OCI-LY7 (cell line): ENCODE data around the gene ZNF280A. TPM values are rescaled to one million over a fixed set of nuclear protein-coding genes. Genes with fewer than 3 reads are reported as not detected.
"Not testable (repeated sequence)": the region's sequence is repeated elsewhere in the genome, so short reads cannot be mapped to it uniquely, and the experiment has no call there.

ENCODE experiments used
- BruUV-seq: library from RNA; stranded (reverse); fragments of 400-500 nt; replicated peaks from 2 replicates; lab custom pipeline; 2021; lab: Mats Ljungman, UMichigan
- CTCF ChIA-PET: fragments of 300-600 bp; sonication (Branson Sonifier 250); formaldehyde crosslinking; loops from one replicate; lab custom pipeline; 2022; ENCODE audit warnings: antibody characterized with exemption; ENCODE audit not compliant: unreplicated experiment; lab: Charles Lee
- POLR2A ChIA-PET: fragments of 300-600 bp; sonication (Branson Sonifier 250); formaldehyde crosslinking; loops from one replicate; lab custom pipeline; 2022; ENCODE audit warnings: antibody characterized with exemption; lab: Charles Lee
- DNase-seq: peaks from one replicate; pipeline ENCODE4 v3.0.0-alpha.2; 2015; ENCODE audit warnings: low spot score
- H2AFZ ChIP-seq: fragments of 200-600 bp; sonication (generic), shearing (Covaris generic); 2 replicates; pipeline ENCODE4 v1.6.1; 2014; ENCODE audit warnings: mild to moderate bottlenecking, antibody characterized with exemption, low read length, moderate library complexity
- H3K27ac ChIP-seq: fragments of 200-600 bp; sonication (generic); 2 replicates; pipeline ENCODE4 v1.5.1; 2014; ENCODE audit warnings: mixed run types, low read depth, mild to moderate bottlenecking, moderate library complexity, low read length, inconsistent platforms; ENCODE audit not compliant: poor library complexity, severe bottlenecking
- H3K36me3 ChIP-seq: fragments of 200-600 bp; sonication (generic); 2 replicates; pipeline ENCODE4 v1.6.1; 2014; ENCODE audit warnings: mild to moderate bottlenecking, antibody characterized with exemption, low read length, moderate library complexity, mixed read lengths; ENCODE audit not compliant: insufficient read depth
- H3K4me1 ChIP-seq: fragments of 200-600 bp; sonication (generic); 2 replicates; pipeline ENCODE4 v1.5.1; 2014; ENCODE audit warnings: mild to moderate bottlenecking, low read length; ENCODE audit not compliant: insufficient read depth, poor library complexity, severe bottlenecking
- H3K4me2 ChIP-seq: fragments of 200-600 bp; sonication (generic); 2 replicates; pipeline ENCODE4 v1.6.1; 2014; ENCODE audit warnings: mild to moderate bottlenecking, low read length
- H3K4me3 ChIP-seq: fragments of 200-600 bp; sonication (generic); 2 replicates; pipeline ENCODE4 v1.5.1; 2014; ENCODE audit warnings: mild to moderate bottlenecking, low read depth, low read length; ENCODE audit not compliant: poor library complexity, severe bottlenecking
- H3K79me2 ChIP-seq: fragments of 200-600 bp; sonication (generic); 2 replicates; pipeline ENCODE4 v1.6.1; 2016; ENCODE audit warnings: low read depth, mild to moderate bottlenecking, low read length, moderate library complexity, mixed read lengths; ENCODE audit not compliant: insufficient read depth
- H3K9me2 ChIP-seq: fragments of 200-600 bp; sonication (generic); 2 replicates; pipeline ENCODE4 v1.6.1; 2016; ENCODE audit warnings: mild to moderate bottlenecking, low read length, mixed read lengths; ENCODE audit not compliant: insufficient read depth
- H3K9me3 ChIP-seq: fragments of 200-600 bp; sonication (generic); 2 replicates; pipeline ENCODE4 v1.6.1; 2014; ENCODE audit warnings: mild to moderate bottlenecking, mixed run types, low read length, mixed read lengths
- H4K20me1 ChIP-seq: fragments of 200-600 bp; sonication (generic); 2 replicates; pipeline ENCODE4 v1.6.1; 2014; ENCODE audit warnings: mild to moderate bottlenecking, antibody characterized with exemption, low read length, moderate library complexity, mixed read lengths; ENCODE audit not compliant: insufficient read depth
- EZH2phosphoT487 ChIP-seq: fragments of 200-600 bp; sonication (generic); IDR thresholded peaks from 2 replicates; pipeline ENCODE4 v1.6.1; 2018; ENCODE audit warnings: low read depth, borderline replicate concordance, mild to moderate bottlenecking, mixed run types, antibody characterized with exemption, low read length, moderate library complexity, mixed read lengths
- intact Hi-C: fragments of 100-400 bp; cut with micrococcal nuclease; formaldehyde crosslinking; loops from one replicate; pipeline ENCODE4 v1.10.0; 2022; ENCODE audit not compliant: unreplicated experiment
- total RNA-seq, 2 experiments: library from RNA; depleted of rRNA in 1 of 2; stranded (reverse); fragments of >200 nt in 1 of 2; shearing (Covaris generic) in 1 of 2; gene quantifications; 2 replicates each; pipeline ENCODE4 v1.2.3, GENCODE V29; 2014 to 2022
- TF ChIP-seq, protein P1 (sequence below): fragments of 200-600 bp; sonication (generic); conservative IDR thresholded peaks from 2 replicates; pipeline ENCODE4 v1.5.1; 2014; ENCODE audit warnings: mild to moderate bottlenecking, antibody characterized with exemption, low read length, moderate library complexity, mixed read lengths

The ZNF280A gene
- total RNA-seq, 2 experiments from 2014 or later, result not detected

GRCh38 chr22:22506736-22507135 is 13.3 kb downstream of the ZNF280A start:
- H3K4me2 ChIP-seq, result no peak overlapping the region
- peaks cover 11% of the 10 kb centered on the region; the same call in 1 of the 2 replicates for H3K9me3 ChIP-seq
- POLR2A ChIA-PET, result interaction anchor here (0.5 to 0.6 kb wide), 2 partner anchors 20 to 79 kb away, joined by 3 to 7 read pairs; no protein-coding TSS in a partner anchor
- intact Hi-C loops, result loop anchor here (10.0 kb wide), 1 partner anchor 772 kb away; the partner anchor contains the start of gene YPEL1
- TF ChIP-seq, protein P1, sequence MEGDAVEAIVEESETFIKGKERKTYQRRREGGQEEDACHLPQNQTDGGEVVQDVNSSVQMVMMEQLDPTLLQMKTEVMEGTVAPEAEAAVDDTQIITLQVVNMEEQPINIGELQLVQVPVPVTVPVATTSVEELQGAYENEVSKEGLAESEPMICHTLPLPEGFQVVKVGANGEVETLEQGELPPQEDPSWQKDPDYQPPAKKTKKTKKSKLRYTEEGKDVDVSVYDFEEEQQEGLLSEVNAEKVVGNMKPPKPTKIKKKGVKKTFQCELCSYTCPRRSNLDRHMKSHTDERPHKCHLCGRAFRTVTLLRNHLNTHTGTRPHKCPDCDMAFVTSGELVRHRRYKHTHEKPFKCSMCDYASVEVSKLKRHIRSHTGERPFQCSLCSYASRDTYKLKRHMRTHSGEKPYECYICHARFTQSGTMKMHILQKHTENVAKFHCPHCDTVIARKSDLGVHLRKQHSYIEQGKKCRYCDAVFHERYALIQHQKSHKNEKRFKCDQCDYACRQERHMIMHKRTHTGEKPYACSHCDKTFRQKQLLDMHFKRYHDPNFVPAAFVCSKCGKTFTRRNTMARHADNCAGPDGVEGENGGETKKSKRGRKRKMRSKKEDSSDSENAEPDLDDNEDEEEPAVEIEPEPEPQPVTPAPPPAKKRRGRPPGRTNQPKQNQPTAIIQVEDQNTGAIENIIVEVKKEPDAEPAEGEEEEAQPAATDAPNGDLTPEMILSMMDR, result no peak
- no peak for TF ChIP-seq EZH2phosphoT487
- no TSS peak for BruUV-seq
- no peaks in the 10 kb centered on the region for H4K20me1 ChIP-seq
- no peaks in the 10 kb centered on the region for H3K9me2 ChIP-seq
- H3K36me3 ChIP-seq, result peaks cover 54% of the 10 kb centered on the region
- no peak for DNase-seq
- H2AFZ ChIP-seq, result no peak overlapping the region
- CTCF ChIA-PET, result no interaction called here
- no peak overlapping the region for H3K27ac ChIP-seq
- no peak overlapping the region for H3K4me3 ChIP-seq
- H3K4me1 ChIP-seq, result peaks cover 4% of the 10 kb centered on the region
- H3K79me2 ChIP-seq, result peaks cover 7% of the 10 kb centered on the region; the same call in 1 of the 2 replicates

DNA sequence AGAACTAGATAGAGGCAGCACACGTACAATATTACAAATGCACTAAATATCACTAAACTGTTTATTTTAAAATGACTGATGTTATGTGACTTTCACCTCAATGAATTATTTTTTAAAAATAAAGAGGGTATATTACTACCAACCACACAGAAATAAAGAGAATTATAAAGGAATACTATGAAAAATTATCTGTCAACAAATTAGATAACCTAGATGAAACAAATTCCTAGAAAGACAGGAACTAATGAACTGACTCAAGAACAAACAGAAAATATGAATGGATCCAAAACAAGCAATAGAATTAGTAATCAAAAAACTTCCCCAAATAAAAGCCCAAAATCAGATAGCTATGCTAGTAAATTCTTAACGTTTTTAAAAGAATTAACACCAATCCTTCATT is 21.8 kb downstream of the ZNF280A start:
- BruUV-seq, result no TSS peak

GRCh38 chr22:22491589-22491988 is 28.5 kb downstream of the ZNF280A start:
- H3K9me2 ChIP-seq, H3K27ac ChIP-seq, H3K4me3 ChIP-seq, H3K9me3 ChIP-seq, intact Hi-C loops, H3K79me2 ChIP-seq, H4K20me1 ChIP-seq, CTCF ChIA-PET, H2AFZ ChIP-seq, H3K4me2 ChIP-seq, H3K4me1 ChIP-seq, DNase-seq, BruUV-seq: not testable (repeated sequence)
- peaks cover 69% of the 10 kb centered on the region for H3K36me3 ChIP-seq
- POLR2A ChIA-PET, result interaction anchor here (0.6 kb wide), 1 partner anchor 27 kb away, joined by 6 read pairs; no protein-coding TSS in a partner anchor

More for the DNA sequence above, 21.8 kb downstream of the ZNF280A start:
- Histone ChIP-seq H2AFZ (no peak overlapping the region), H4K20me1 (no peaks in the 10 kb centered on the region), H3K27ac (no peak overlapping the region), H3K79me2 (peaks cover 6% of the 10 kb centered on the region; the same call in 1 of the 2 replicates), H3K9me3 (no peaks in the 10 kb centered on the region), H3K4me3 (no peak overlapping the region), H3K4me1 (no peaks in the 10 kb centered on the region), H3K36me3 (peaks cover 32% of the 10 kb centered on the region), H3K9me2 (no peaks in the 10 kb centered on the region), H3K4me2 (no peak overlapping the region)
- no peak for DNase-seq
- CTCF ChIA-PET, result no interaction called here
- TF ChIP-seq EZH2phosphoT487, result no peak
- TF ChIP-seq, protein P1, result no peak
- POLR2A ChIA-PET, result interaction anchor here (1.2 kb wide), 1 partner anchor 9 kb away, joined by 3 read pairs; no protein-coding TSS in a partner anchor
- intact Hi-C loops, result no loop called here
